MM.1S (cell line): Measurements from ENCODE around the gene MPRIP.

Experiments used
- DNase-seq: peaks from one replicate; pipeline ENCODE4 v3.0.0-alpha.2; 2015
- H2AFZ ChIP-seq: fragments of 300-600 bp; sonication (generic); 2 replicates; pipeline ENCODE4 v1.6.0; 2016; ENCODE audit warnings: antibody characterized with exemption, low read length
- H3F3A ChIP-seq: fragments of 300-600 bp; sonication (generic); 2 replicates; pipeline ENCODE4 v1.6.1; 2016; ENCODE audit warnings: mild to moderate bottlenecking, antibody characterized with exemption, low read length, moderate library complexity, mixed read lengths; ENCODE audit not compliant: insufficient read depth
- H3K27ac ChIP-seq: fragments of 300-600 bp; sonication (generic); 2 replicates; pipeline ENCODE4 v1.5.1; 2016; ENCODE audit warnings: mild to moderate bottlenecking, low read length
- H3K27me3 ChIP-seq: fragments of 300-600 bp; sonication (generic); replicated peaks from 2 replicates; pipeline ENCODE4 v1.6.0; 2016; ENCODE audit warnings: low read length; ENCODE audit not compliant: insufficient read depth
- H3K36me3 ChIP-seq: fragments of 300-600 bp; sonication (generic); replicated peaks from 2 replicates; pipeline ENCODE4 v1.6.1; 2016; ENCODE audit warnings: mild to moderate bottlenecking, low read length, mixed read lengths; ENCODE audit not compliant: insufficient read depth
- H3K4me1 ChIP-seq: fragments of 300-600 bp; sonication (generic); 2 replicates; pipeline ENCODE4 v1.6.1; 2016; ENCODE audit warnings: low read length, mixed read lengths
- H3K4me2 ChIP-seq: fragments of 300-600 bp; sonication (generic); 2 replicates; pipeline ENCODE4 v1.6.0; 2016; ENCODE audit warnings: low read depth, low read length
- H3K4me3 ChIP-seq: fragments of 300-600 bp; sonication (generic); 2 replicates; pipeline ENCODE4 v1.5.1; 2016; ENCODE audit warnings: low read length, mixed read lengths
- H3K79me2 ChIP-seq: fragments of 300-600 bp; sonication (generic); 2 replicates; pipeline ENCODE4 v1.6.1; 2016; ENCODE audit warnings: mixed run types, low read length, mixed read lengths
- H3K9ac ChIP-seq: fragments of 300-600 bp; sonication (generic); 2 replicates; pipeline ENCODE4 v1.6.1; 2016; ENCODE audit warnings: low read length, mixed read lengths
- H3K9me2 ChIP-seq: fragments of 300-600 bp; sonication (generic); replicated peaks from 2 replicates; pipeline ENCODE4 v1.6.1; 2016; ENCODE audit warnings: mild to moderate bottlenecking, low read length, mixed read lengths; ENCODE audit not compliant: insufficient read depth
- H3K9me3 ChIP-seq: fragments of 300-600 bp; sonication (generic); replicated peaks from 2 replicates; pipeline ENCODE4 v1.6.1; 2016; ENCODE audit warnings: mild to moderate bottlenecking, low read length, mixed read lengths; ENCODE audit not compliant: insufficient read depth
- H4K20me1 ChIP-seq: fragments of 300-600 bp; sonication (generic); 2 replicates; pipeline ENCODE4 v1.6.1; 2016; ENCODE audit warnings: mild to moderate bottlenecking, low read length, moderate library complexity, mixed read lengths; ENCODE audit not compliant: insufficient read depth
- CTCF ChIP-seq: fragments of 300-600 bp; sonication (generic); IDR thresholded peaks from 2 replicates; pipeline ENCODE4 v1.5.1; 2016; ENCODE audit warnings: antibody characterized with exemption, low read length, mixed read lengths
- EZH2 ChIP-seq: fragments of 300-600 bp; sonication (generic); optimal IDR thresholded peaks from 2 replicates; pipeline ENCODE3; 2017; ENCODE audit warnings: low read depth, mild to moderate bottlenecking, antibody characterized with exemption, low read length, mixed read lengths
- EZH2phosphoT487 ChIP-seq: fragments of 300-600 bp; sonication (generic); IDR thresholded peaks from 2 replicates; pipeline ENCODE4 v1.6.1; 2018; ENCODE audit warnings: antibody characterized with exemption, low read length

The MPRIP gene

GRCh38 chr17:17067257-17067656, 25.0 kb downstream of the MPRIP start:
- Histone ChIP-seq H3K4me3 (no peak overlapping the region), H3K27ac (no peak overlapping the region), H3K27me3 (no peaks in the 10 kb centered on the region), H3K9me3 (no peaks in the 10 kb centered on the region), H3K9me2 (no peaks in the 10 kb centered on the region), H2AFZ (no peak overlapping the region), H3K79me2 (peaks cover 99% of the 10 kb centered on the region), H3K36me3 (no peaks in the 10 kb centered on the region), H3K9ac (no peak overlapping the region), H4K20me1 (peaks cover 19% of the 10 kb centered on the region), H3F3A (no peaks in the 10 kb centered on the region), H3K4me2 (no peak overlapping the region), H3K4me1 (no peaks in the 10 kb centered on the region)
- TF ChIP-seq EZH2 (no peak), EZH2phosphoT487 (no peak), CTCF (no peak)
- DNase-seq, result no peak

- H3K4me1 ChIP-seq, result no peaks in the 10 kb centered on the region
- no peaks in the 10 kb centered on the region for H3F3A ChIP-seq
- H3K9me2 ChIP-seq, result no peaks in the 10 kb centered on the region
- peaks cover 99% of the 10 kb centered on the region for H3K79me2 ChIP-seq
- no peak for DNase-seq
- H3K27ac ChIP-seq, result no peak overlapping the region
- TF ChIP-seq EZH2, result no peak
- TF ChIP-seq CTCF, result no peak
- TF ChIP-seq EZH2phosphoT487, result no peak
- no peak overlapping the region for H3K4me2 ChIP-seq
- H3K4me3 ChIP-seq, result no peak overlapping the region
- no peaks in the 10 kb centered on the region for H3K27me3 ChIP-seq
- peaks cover 25% of the 10 kb centered on the region for H4K20me1 ChIP-seq
- H3K9me3 ChIP-seq, result no peaks in the 10 kb centered on the region
- H2AFZ ChIP-seq, result no peak overlapping the region
- no peak overlapping the region for H3K9ac ChIP-seq
- no peaks in the 10 kb centered on the region for H3K36me3 ChIP-seq
Observed at GRCh38 chr17:17069849-17070248, 27.6 kb downstream of the MPRIP start.

- H3K4me2 ChIP-seq, result no peak overlapping the region
- TF ChIP-seq EZH2, result no peak
- no peak for TF ChIP-seq EZH2phosphoT487
- no peak for TF ChIP-seq CTCF
- H3K27ac ChIP-seq, result no peak overlapping the region
- no peak overlapping the region for H3K9ac ChIP-seq
- H3K36me3 ChIP-seq, result no peaks in the 10 kb centered on the region
- DNase-seq, result no peak
- no peaks in the 10 kb centered on the region for H3F3A ChIP-seq
- H3K9me2 ChIP-seq, result no peaks in the 10 kb centered on the region
- no peaks in the 10 kb centered on the region for H3K27me3 ChIP-seq
- H2AFZ ChIP-seq, result no peak overlapping the region
- H3K79me2 ChIP-seq, result peaks cover 98% of the 10 kb centered on the region
- H3K4me1 ChIP-seq, result no peaks in the 10 kb centered on the region
- H3K4me3 ChIP-seq, result no peak overlapping the region
- H4K20me1 ChIP-seq, result peaks cover 18% of the 10 kb centered on the region
- no peaks in the 10 kb centered on the region for H3K9me3 ChIP-seq
Observed at GRCh38 chr17:17070931-17071330, 28.7 kb downstream of the MPRIP start.
